ENCODE results near the gene GALNT13. TPM values are rescaled to one million over a fixed set of nuclear protein-coding genes. Genes with fewer than 3 reads are reported as not detected.

Gene GALNT13
- total RNA-seq, 1 donor from 2014 or later = 0.46 TPM

DNA sequence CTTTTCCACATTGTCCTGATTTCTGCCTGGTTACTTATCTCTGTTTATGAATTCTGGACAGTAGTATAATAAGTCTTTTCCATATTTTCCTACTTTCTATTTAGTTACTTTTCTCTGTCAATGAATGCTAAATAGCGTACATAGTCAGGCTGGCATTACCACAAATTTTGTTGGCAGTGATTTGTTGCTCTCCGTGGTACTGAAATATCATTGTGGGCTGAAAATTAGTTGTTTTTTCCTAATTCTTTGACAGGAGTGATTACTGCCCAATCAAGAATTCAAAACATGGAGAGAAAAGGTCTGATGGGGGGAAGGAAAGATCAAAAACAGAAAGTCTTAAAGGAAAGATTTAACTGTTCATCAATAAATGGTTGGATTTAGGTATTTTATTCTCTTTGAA, 7.7 kb upstream of the GALNT13 start:
- H3K4me3 ChIP-seq (ENCODE audit: low read depth, low read length) = no peak overlapping the region
- TF ChIP-seq, protein P1, sequence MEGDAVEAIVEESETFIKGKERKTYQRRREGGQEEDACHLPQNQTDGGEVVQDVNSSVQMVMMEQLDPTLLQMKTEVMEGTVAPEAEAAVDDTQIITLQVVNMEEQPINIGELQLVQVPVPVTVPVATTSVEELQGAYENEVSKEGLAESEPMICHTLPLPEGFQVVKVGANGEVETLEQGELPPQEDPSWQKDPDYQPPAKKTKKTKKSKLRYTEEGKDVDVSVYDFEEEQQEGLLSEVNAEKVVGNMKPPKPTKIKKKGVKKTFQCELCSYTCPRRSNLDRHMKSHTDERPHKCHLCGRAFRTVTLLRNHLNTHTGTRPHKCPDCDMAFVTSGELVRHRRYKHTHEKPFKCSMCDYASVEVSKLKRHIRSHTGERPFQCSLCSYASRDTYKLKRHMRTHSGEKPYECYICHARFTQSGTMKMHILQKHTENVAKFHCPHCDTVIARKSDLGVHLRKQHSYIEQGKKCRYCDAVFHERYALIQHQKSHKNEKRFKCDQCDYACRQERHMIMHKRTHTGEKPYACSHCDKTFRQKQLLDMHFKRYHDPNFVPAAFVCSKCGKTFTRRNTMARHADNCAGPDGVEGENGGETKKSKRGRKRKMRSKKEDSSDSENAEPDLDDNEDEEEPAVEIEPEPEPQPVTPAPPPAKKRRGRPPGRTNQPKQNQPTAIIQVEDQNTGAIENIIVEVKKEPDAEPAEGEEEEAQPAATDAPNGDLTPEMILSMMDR (IDR thresholded peaks at IDR 0.05; ENCODE audit: insufficient read depth, low read length, poor library complexity, severe bottlenecking) = no peak
- H3K36me3 ChIP-seq (ENCODE audit: control insufficient read depth, insufficient read depth, low read length) = no peaks in the 10 kb centered on the region
- no peaks in the 10 kb centered on the region for H3K27me3 ChIP-seq (ENCODE audit: control insufficient read depth, insufficient read depth, low read length)
- DNase-seq (ENCODE audit: low read depth) = no peak

DNA sequence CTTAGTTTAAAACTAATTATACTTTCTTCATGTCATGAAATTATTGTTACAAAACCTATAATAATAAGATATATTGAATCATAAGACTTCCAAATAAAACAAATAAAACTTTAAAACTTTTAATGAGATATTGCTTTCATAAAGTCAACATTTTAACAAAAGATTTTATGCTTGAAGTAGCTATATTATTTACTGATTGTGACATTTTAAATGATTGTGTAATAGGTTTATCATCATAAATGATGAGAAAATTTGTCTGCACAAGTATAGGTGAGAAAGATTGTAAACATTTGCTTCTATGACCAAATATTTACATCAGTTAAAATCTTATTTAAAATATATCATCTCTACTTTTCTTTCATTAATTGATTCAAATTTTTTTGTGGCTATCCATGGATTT, 5.1 kb upstream of the GALNT13 start:
- Histone ChIP-seq H3K27me3 (ENCODE audit: control insufficient read depth, insufficient read depth, low read length) (peaks cover 10% of the 10 kb centered on the region), H3K36me3 (ENCODE audit: control insufficient read depth, insufficient read depth, low read length) (no peaks in the 10 kb centered on the region), H3K4me3 (ENCODE audit: low read depth, low read length) (no peak overlapping the region)
- TF ChIP-seq, protein P1 (IDR thresholded peaks at IDR 0.05; ENCODE audit: insufficient read depth, low read length, poor library complexity, severe bottlenecking) = no peak
- no peak for DNase-seq (ENCODE audit: low read depth)

DNA sequence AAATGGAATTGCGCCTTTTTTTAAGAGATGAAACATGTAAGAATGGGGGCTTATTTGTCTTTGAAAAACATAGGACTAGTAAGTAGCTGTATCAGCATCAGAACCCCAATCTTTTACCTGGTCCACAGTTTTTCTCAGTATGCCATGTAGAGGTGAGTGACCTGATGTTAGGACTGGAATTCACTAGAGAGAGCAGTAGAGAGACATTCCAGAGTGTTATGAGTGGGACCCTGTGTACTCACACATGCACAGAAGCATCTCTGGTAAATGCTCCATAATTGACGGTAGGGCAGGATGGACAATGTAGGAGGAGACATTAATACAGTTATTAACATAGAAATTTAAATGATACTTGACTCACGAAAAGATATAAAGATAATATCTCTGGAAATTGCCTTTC, 1.4 kb upstream of the GALNT13 start:
- no peak overlapping the region for H3K4me3 ChIP-seq (ENCODE audit: low read depth, low read length)
- peaks cover 33% of the 10 kb centered on the region for H3K27me3 ChIP-seq (ENCODE audit: control insufficient read depth, insufficient read depth, low read length)
- H3K36me3 ChIP-seq (ENCODE audit: control insufficient read depth, insufficient read depth, low read length) = no peaks in the 10 kb centered on the region
- no peak for DNase-seq (ENCODE audit: low read depth)
- TF ChIP-seq, protein P1 (IDR thresholded peaks at IDR 0.05; ENCODE audit: insufficient read depth, low read length, poor library complexity, severe bottlenecking) = no peak

DNA sequence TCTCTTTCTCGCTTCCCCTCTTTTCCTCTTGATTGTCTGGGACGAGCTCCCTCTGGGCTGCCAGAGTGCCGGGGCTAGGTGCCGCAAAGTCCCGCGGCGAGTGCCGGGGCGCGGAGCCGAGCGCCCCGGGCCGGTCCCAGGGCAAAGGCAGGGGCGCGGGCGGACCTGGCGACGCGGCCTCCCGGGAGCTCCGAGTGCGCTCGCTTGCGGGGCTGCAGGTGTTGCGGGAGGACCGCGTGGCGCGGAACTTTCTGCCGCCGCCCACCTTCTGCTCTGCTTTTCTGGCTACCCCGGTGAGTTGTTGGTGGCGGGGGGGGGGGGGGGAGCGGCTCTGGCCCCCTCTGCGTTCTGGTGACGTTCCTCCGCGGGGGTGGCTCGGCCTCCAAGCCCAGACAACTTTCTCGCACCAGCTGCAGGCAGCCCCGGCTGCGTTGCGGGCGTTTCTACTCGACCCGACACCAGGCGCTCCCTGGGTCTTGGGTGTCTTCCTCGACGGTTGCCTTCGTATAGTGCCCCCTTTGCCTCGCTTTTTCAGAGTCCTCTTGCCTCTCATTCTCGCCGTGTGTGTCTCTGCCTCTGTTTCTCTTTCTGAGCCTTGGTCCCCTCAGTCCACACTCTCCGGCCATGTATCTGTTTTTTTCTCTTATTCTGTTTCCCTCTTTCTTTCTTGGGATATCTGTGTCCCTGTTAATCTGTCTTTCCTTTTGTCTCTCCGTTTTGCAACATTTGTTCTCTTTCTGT, 759 bp downstream of the GALNT13 start:
- H3K4me3 ChIP-seq (ENCODE audit: low read depth, low read length) = peak overlapping the region; percentile 46
- peaks cover 33% of the 10 kb centered on the region for H3K27me3 ChIP-seq (ENCODE audit: control insufficient read depth, insufficient read depth, low read length)
- DNase-seq (ENCODE audit: low read depth) = no peak
- no peaks in the 10 kb centered on the region for H3K36me3 ChIP-seq (ENCODE audit: control insufficient read depth, insufficient read depth, low read length)
- TF ChIP-seq, protein P1 (IDR thresholded peaks at IDR 0.05; ENCODE audit: insufficient read depth, low read length, poor library complexity, severe bottlenecking) = no peak

DNA sequence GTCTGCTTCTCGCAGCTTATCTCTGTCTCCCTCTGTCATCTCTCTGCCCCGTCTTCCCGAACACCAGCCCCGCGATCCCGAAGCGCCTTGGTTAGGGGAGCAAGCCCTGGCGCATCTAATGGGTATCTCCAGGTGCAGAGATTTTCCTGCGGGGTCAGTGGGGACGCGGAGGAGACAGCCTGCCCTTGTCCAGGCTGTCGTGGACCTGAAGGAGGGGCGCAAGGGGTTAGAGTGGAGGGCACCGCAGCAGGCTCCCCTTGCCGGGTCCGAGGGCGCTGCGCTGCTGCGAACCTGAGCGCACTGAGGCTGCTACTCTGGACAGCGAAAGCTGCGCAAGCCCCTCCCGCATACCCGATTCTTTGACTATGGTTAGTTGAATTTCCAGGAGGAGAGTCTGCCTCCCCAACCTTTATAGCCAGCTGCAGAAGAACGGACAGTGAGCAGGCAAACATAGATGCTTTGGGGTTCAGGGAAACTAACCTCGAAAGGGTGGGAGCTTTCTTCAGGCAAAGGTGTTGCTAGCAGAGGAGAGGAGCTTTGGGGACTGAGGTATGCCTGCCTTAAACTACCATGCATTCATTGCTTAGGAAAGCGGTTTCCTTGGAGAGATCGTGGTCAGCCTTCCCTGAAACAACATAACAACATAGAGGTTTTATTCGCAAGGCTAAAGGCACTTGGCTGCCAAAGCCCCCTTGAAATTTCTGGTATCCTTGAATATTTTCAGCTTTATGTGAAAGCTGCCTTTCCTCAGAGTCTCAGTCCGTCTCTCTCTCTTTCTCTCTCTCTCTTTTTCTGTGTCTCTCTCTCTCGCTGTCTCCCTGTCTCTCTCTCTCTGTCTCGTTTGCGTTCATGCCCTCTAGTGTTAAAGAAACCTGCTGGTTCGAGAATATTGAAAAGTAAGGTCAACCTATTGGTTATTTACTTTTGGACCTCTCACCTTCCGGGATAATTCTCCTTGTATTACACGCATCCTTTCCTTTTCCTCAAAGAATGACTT, 1.6 kb downstream of the GALNT13 start:
- Histone ChIP-seq H3K4me3 (ENCODE audit: low read depth, low read length) (no peak overlapping the region), H3K36me3 (ENCODE audit: control insufficient read depth, insufficient read depth, low read length) (no peaks in the 10 kb centered on the region), H3K27me3 (ENCODE audit: control insufficient read depth, insufficient read depth, low read length) (peaks cover 33% of the 10 kb centered on the region)
- TF ChIP-seq, protein P1 (IDR thresholded peaks at IDR 0.05; ENCODE audit: insufficient read depth, low read length, poor library complexity, severe bottlenecking) = no peak
- no peak for DNase-seq (ENCODE audit: low read depth)
